Karpas-422 (cell line): Measurements from ENCODE around the gene MIEF2. TPM values are rescaled to one million over a fixed set of nuclear protein-coding genes. Genes with fewer than 3 reads are reported as not detected.

Experiments used
- DNase-seq: peaks from one replicate; pipeline ENCODE4 v3.0.0-alpha.2; 2015
- H2AFZ ChIP-seq: fragments of 200-600 bp; sonication (generic); 2 replicates; pipeline ENCODE4 v1.6.1; 2014; ENCODE audit warnings: antibody characterized with exemption, low read length, mixed read lengths
- H3K27ac ChIP-seq: fragments of 200-600 bp; sonication (generic); 2 replicates; pipeline ENCODE4 v1.5.1; 2014; ENCODE audit warnings: mild to moderate bottlenecking, low read length, moderate library complexity
- H3K27me3 ChIP-seq: fragments of 200-600 bp; sonication (generic); 2 replicates; pipeline ENCODE4 v1.6.1; 2014; ENCODE audit warnings: low read length, mixed read lengths
- H3K36me3 ChIP-seq: fragments of 200-600 bp; sonication (generic); 2 replicates; pipeline ENCODE4 v1.6.1; 2014; ENCODE audit warnings: low read length, mixed read lengths; ENCODE audit not compliant: insufficient read depth
- H3K4me1 ChIP-seq: fragments of 200-600 bp; sonication (generic); 2 replicates; pipeline ENCODE4 v1.6.1; 2014; ENCODE audit warnings: mild to moderate bottlenecking, low read length, mixed read lengths
- H3K4me2 ChIP-seq: fragments of 200-600 bp; sonication (generic); 2 replicates; pipeline ENCODE4 v1.6.1; 2014; ENCODE audit warnings: low read length, low read depth, mild to moderate bottlenecking; ENCODE audit not compliant: poor library complexity, severe bottlenecking
- H3K4me3 ChIP-seq: fragments of 200-600 bp; sonication (generic); 2 replicates; pipeline ENCODE4 v1.5.1; 2014; ENCODE audit warnings: mild to moderate bottlenecking, antibody characterized with exemption, low read length, mixed read lengths
- H3K79me2 ChIP-seq: fragments of 200-600 bp; sonication (generic); 2 replicates; pipeline ENCODE4 v1.6.1; 2014; ENCODE audit warnings: mild to moderate bottlenecking, low read length, mixed read lengths
- H3K9ac ChIP-seq: fragments of 200-600 bp; sonication (generic); 2 replicates; pipeline ENCODE4 v1.6.0; 2014; ENCODE audit warnings: low read length
- H3K9me2 ChIP-seq: fragments of 200-600 bp; sonication (generic), shearing (Covaris generic); replicated peaks from 2 replicates; pipeline ENCODE4 v1.6.0; 2014; ENCODE audit warnings: mild to moderate bottlenecking, low read length, moderate library complexity; ENCODE audit not compliant: insufficient read depth
- H3K9me3 ChIP-seq: fragments of 300-700, 200-600 bp; sonication (generic); 2 replicates; pipeline ENCODE4 v1.6.1; 2014; ENCODE audit warnings: low read length, mixed read lengths
- H4K20me1 ChIP-seq: fragments of 200-600 bp; sonication (generic); 2 replicates; pipeline ENCODE4 v1.6.1; 2014; ENCODE audit warnings: mild to moderate bottlenecking, antibody characterized with exemption, low read length, low read depth; ENCODE audit not compliant: insufficient read depth
- total RNA-seq: library from RNA; depleted of rRNA; stranded (reverse); fragments of >200 nt; shearing (Covaris generic); gene quantifications from 2 replicates; pipeline ENCODE4 v1.2.3, GENCODE V29; 2014; ENCODE audit warnings: low replicate concordance

The MIEF2 gene
- total RNA-seq, 1 experiment from 2014 or later: 4.5 TPM

DNA sequence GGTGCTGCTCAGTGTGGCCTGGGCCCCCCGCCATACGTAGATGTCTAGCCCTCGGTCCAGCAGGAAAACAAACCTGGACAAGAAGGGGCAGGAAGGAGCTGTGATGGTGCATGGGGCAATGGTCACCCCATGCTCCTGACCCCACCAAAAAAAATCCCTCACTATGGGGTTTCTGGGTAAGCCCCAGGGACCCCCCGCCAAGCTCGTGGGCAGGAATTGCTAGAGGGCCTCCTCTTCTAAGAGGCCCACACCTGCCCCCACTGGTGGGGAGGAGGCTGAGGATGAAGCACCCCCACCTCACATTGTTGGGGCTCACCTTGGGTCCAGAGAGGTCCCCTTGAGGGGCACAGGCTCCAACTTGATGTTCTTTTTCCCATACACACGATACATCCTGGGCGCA lies 11.7 kb upstream of the MIEF2 start:
- H3K27me3 ChIP-seq: no peaks in the 10 kb centered on the region
- peaks cover 19% of the 10 kb centered on the region; the same call in 1 of the 2 replicates for H3K36me3 ChIP-seq
- no peaks in the 10 kb centered on the region for H3K79me2 ChIP-seq
- H3K4me3 ChIP-seq: no peak overlapping the region
- H3K9me3 ChIP-seq: no peaks in the 10 kb centered on the region
- H3K4me1 ChIP-seq: peaks cover 2% of the 10 kb centered on the region; the same call in 1 of the 2 replicates
- H4K20me1 ChIP-seq: peaks cover 8% of the 10 kb centered on the region; the same call in 1 of the 2 replicates
- H3K27ac ChIP-seq: no peak overlapping the region
- H3K9me2 ChIP-seq: no peaks in the 10 kb centered on the region
- no peak for DNase-seq
- H3K9ac ChIP-seq: no peak overlapping the region
- H2AFZ ChIP-seq: no peak overlapping the region
- H3K4me2 ChIP-seq: no peak overlapping the region

DNA sequence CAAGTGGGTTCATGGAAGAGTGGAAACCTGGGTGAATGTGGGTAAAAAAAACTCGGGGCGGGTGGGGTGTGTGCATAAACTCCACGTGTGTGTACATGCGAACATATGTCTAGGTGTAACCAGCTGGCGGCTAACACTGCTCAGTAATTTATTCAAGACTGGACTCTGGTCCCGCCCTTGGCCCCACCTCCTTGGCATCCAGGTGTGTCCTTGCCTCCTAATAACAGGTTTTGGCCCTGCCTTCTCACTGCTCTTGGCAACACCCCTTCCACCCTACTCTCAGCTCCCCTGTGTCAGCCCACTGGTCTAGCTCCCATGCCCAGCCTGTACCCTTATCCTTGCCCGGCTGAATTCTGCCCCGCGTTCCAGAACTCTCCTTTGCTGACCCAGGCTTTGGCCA lies 10.2 kb upstream of the MIEF2 start:
- Histone ChIP-seq H3K36me3 (peaks cover 19% of the 10 kb centered on the region; the same call in 1 of the 2 replicates), H3K79me2 (no peaks in the 10 kb centered on the region), H2AFZ (no peak overlapping the region), H3K9me2 (no peaks in the 10 kb centered on the region), H3K4me1 (peaks cover 2% of the 10 kb centered on the region; the same call in 1 of the 2 replicates), H3K4me2 (no peak overlapping the region), H3K27me3 (no peaks in the 10 kb centered on the region), H3K4me3 (no peak overlapping the region), H3K9me3 (no peaks in the 10 kb centered on the region), H4K20me1 (peaks cover 8% of the 10 kb centered on the region; the same call in 1 of the 2 replicates), H3K9ac (no peak overlapping the region), H3K27ac (no peak overlapping the region)
- DNase-seq: no peak

DNA sequence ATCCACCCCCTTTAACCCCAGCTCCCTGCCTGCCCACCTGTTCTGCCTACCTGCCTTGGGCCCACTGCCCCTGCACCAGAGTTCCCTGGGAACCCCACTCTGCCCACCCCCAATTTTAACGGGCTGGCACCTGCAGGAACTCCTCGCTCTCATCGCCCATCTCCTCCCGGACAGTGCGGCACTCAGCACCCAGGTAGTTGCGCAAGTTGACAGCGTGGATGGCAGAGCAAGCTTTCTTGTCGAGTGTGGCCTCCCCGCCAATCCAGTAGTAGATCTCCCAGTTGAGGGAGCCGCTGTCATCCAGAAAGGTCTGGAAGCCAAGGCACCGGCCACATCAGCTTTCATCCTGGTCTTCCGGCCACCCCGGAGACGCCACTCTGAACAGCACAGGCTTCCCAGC lies 9.8 kb upstream of the MIEF2 start:
- H3K4me3 ChIP-seq: no peak overlapping the region
- no peak overlapping the region for H2AFZ ChIP-seq
- H3K4me1 ChIP-seq: peaks cover 2% of the 10 kb centered on the region; the same call in 1 of the 2 replicates
- H3K9me3 ChIP-seq: no peaks in the 10 kb centered on the region
- no peaks in the 10 kb centered on the region for H3K9me2 ChIP-seq
- peaks cover 1% of the 10 kb centered on the region; the same call in 1 of the 2 replicates for H3K79me2 ChIP-seq
- H3K27ac ChIP-seq: no peak overlapping the region
- no peaks in the 10 kb centered on the region for H3K27me3 ChIP-seq
- peaks cover 8% of the 10 kb centered on the region; the same call in 1 of the 2 replicates for H4K20me1 ChIP-seq
- DNase-seq: no peak
- H3K36me3 ChIP-seq: peaks cover 15% of the 10 kb centered on the region; the same call in 1 of the 2 replicates
- H3K9ac ChIP-seq: no peak overlapping the region
- H3K4me2 ChIP-seq: no peak overlapping the region

DNA sequence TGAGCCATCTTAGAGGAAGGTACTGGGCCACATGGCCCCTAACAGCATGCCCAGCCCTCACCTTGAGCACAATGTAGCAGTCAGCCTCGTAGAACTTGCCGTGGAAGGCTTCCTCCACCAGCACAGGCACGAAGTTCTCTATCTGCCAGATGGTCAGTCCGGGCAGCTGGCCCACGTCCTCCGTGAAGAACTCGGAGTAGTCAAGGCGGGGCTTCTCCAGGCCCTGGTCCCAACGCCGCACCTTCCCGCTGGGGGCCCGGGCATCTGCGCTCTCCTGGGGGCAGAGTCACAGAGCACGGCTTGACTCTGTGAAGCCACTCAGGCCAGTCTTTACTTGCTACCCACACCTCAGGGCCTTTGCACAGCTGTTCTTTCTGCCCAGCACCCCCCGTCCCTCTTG lies 9.3 kb upstream of the MIEF2 start:
- H3K4me1 ChIP-seq: peaks cover 2% of the 10 kb centered on the region; the same call in 1 of the 2 replicates
- peaks cover 6% of the 10 kb centered on the region; the same call in 1 of the 2 replicates for H3K79me2 ChIP-seq
- no peak overlapping the region for H2AFZ ChIP-seq
- H3K9me2 ChIP-seq: no peaks in the 10 kb centered on the region
- no peak overlapping the region for H3K4me3 ChIP-seq
- H3K36me3 ChIP-seq: peaks cover 15% of the 10 kb centered on the region; the same call in 1 of the 2 replicates
- no peak overlapping the region for H3K4me2 ChIP-seq
- H3K27ac ChIP-seq: no peak overlapping the region
- no peaks in the 10 kb centered on the region for H3K27me3 ChIP-seq
- peaks cover 8% of the 10 kb centered on the region; the same call in 1 of the 2 replicates for H4K20me1 ChIP-seq
- H3K9me3 ChIP-seq: no peaks in the 10 kb centered on the region
- no peak overlapping the region for H3K9ac ChIP-seq
- DNase-seq: no peak

DNA sequence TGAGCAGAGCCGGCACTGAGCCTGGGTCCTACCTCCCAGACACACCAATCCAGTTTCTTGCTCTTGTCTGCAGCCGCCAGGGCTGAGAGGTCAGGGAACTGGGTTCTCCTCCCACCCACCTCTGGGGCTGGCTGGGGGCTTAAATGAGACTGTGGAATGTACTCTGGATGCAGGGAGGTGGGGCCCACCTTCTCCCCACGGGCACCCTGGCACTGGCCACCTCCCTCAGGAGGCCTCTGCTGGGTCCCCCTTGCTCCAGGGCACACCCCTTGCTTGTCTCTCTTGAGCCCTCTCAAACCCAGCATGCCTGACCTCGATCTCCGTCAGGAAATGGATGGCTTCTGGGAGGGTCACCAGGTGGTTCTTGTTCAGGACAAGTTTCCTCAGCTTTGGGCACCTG lies 8.3 kb upstream of the MIEF2 start:
- Histone ChIP-seq H3K79me2 (peaks cover 16% of the 10 kb centered on the region), H3K9me3 (no peaks in the 10 kb centered on the region), H3K4me3 (no peak overlapping the region), H3K27ac (no peak overlapping the region), H4K20me1 (peaks cover 11% of the 10 kb centered on the region; the same call in 1 of the 2 replicates), H3K9me2 (no peaks in the 10 kb centered on the region), H3K9ac (no peak overlapping the region), H3K4me1 (peaks cover 6% of the 10 kb centered on the region), H3K36me3 (peaks cover 12% of the 10 kb centered on the region; the same call in 1 of the 2 replicates), H3K4me2 (no peak overlapping the region), H3K27me3 (no peaks in the 10 kb centered on the region), H2AFZ (no peak overlapping the region)
- no peak for DNase-seq

DNA sequence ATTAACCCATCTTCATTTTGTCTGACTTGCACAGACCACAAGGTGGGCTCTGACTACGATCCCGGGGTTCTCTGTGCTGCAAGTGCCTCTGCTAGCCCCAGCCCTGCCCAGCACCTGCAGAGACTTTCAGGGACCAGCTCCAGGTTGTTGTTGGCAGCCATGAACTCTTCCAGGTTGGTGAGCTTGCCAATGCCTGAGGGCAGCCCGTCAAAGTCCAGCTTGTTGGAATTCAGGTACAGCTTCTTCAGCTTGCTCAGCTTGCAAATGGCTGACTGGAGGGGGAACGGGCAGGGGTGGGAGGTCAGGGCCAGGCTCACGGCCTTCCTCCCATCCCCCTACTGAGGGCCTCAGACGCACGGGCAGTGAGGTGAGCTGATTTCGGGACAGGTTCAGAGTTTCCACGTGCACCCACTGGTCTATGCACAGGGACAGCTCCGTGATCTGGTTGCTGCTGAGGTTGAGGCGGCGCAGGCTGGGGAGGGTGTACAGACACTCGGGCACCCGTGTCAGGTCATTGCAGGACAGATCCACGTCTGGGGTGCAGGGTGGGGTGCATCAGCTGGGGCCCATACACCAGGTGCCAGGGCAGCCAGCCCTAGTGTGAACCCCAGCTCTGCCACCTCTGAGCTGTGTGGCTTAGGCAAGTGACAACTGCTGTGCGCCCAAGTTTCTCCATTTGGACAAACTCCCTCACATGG lies 7.1 kb upstream of the MIEF2 start:
- no peaks in the 10 kb centered on the region for H3K9me3 ChIP-seq
- H3K4me3 ChIP-seq: no peak overlapping the region
- H3K27ac ChIP-seq: no peak overlapping the region
- H3K4me2 ChIP-seq: no peak overlapping the region
- peaks cover 27% of the 10 kb centered on the region for H3K79me2 ChIP-seq
- H2AFZ ChIP-seq: no peak overlapping the region
- DNase-seq: no peak
- H3K36me3 ChIP-seq: peaks cover 6% of the 10 kb centered on the region; the same call in 1 of the 2 replicates
- no peaks in the 10 kb centered on the region for H3K9me2 ChIP-seq
- H3K27me3 ChIP-seq: no peaks in the 10 kb centered on the region
- peaks cover 12% of the 10 kb centered on the region for H3K4me1 ChIP-seq
- H3K9ac ChIP-seq: no peak overlapping the region
- peaks cover 9% of the 10 kb centered on the region; the same call in 1 of the 2 replicates for H4K20me1 ChIP-seq

DNA sequence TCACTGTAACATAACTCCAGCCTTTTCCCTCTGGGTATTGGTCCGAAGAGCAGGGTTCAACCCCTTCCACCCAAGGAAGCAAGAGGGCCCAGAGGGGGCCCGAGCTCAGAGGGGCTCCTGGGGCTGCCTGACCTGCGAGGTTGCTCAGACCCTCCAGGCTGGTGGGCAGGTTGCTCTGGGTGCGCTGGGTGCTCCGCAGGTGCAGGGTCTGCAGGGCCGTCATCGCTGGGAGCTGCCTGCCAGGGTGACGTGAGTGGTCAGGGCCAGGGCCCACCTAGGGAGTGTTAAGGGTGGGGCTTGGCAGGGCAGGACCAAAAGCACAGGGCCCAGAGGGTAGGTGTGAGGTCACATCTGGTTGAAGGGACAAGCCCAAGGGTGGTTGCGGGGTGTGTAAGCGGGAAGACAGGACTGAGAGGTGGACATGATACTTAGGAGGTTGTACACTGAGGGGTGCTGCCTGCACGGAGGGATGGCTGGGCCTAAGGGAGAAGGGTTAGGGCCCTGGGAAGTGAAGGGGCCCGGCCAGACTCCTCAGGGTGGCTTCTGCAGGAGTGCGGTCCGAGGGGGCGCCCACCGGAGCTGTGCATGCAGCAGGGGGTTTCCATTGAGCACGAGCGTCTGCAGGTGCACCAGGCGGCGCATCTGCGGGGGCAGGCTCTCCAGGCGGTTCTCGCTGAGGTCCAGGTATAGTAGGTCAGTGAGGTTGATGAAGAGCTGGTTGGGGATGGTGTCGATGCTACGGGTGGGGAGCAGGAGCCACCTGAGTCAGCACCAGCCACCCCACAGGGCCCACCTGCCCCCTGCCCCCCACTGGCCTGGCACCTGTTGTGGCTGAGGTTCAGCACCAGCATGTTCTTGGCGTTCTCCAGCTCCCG lies 6.3 kb upstream of the MIEF2 start:
- Histone ChIP-seq H3K9ac (no peak overlapping the region), H3K9me3 (no peaks in the 10 kb centered on the region), H2AFZ (no peak overlapping the region), H3K27me3 (no peaks in the 10 kb centered on the region), H3K27ac (no peak overlapping the region), H4K20me1 (peaks cover 9% of the 10 kb centered on the region; the same call in 1 of the 2 replicates), H3K4me2 (no peak overlapping the region), H3K36me3 (peaks cover 6% of the 10 kb centered on the region; the same call in 1 of the 2 replicates), H3K4me3 (no peak overlapping the region), H3K9me2 (no peaks in the 10 kb centered on the region), H3K79me2 (peaks cover 29% of the 10 kb centered on the region), H3K4me1 (peaks cover 16% of the 10 kb centered on the region)
- DNase-seq: no peak
